ENCODE measurements around the gene MLLT10.

The MLLT10 gene

DNA sequence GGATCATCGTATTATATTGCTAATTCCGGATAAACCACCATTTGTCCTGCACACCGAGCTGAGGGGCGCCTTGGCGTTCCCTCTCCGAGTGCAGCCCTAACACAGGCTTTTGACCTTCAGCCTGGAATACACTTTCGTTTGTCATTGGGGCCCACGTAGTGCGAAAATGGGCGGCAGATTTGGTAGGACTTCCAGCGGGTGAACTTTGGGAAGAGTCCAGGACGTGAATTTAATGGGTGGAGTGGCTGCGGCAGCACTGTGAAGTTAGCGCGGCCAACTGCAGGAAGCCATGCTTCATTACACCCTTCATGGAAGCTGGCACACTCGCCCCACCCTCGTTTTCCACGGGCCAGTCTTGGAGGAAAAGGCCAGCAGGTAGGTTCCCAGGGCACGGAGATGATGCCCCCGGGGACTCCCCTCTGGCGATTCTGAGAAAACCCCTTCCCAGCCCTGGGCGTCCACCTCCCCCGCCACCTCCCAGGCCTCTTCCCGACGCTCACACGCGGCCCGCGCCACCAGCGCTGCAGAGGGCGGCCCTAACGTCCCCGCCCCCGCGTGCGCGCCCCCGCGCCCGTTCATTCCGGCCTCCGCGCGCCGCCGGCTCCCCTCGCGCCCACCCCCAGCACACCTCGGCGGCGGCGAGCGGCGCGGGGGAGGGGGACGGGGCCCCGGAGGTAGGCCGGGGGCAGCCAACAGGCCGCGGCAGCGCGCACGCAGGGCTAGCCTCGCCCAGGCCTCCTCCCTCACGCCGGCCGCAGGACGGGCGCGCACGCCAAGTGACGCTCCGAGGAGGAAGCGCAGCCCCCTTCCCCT is at the start of gene MLLT10:
TSS of gene MLLT10 (plus strand) at position 766 of the 813 bp plus-strand sequence. CDS start 413 bp downstream, outside the sequence.
- peak; percentile 97 for DNase-seq

DNA sequence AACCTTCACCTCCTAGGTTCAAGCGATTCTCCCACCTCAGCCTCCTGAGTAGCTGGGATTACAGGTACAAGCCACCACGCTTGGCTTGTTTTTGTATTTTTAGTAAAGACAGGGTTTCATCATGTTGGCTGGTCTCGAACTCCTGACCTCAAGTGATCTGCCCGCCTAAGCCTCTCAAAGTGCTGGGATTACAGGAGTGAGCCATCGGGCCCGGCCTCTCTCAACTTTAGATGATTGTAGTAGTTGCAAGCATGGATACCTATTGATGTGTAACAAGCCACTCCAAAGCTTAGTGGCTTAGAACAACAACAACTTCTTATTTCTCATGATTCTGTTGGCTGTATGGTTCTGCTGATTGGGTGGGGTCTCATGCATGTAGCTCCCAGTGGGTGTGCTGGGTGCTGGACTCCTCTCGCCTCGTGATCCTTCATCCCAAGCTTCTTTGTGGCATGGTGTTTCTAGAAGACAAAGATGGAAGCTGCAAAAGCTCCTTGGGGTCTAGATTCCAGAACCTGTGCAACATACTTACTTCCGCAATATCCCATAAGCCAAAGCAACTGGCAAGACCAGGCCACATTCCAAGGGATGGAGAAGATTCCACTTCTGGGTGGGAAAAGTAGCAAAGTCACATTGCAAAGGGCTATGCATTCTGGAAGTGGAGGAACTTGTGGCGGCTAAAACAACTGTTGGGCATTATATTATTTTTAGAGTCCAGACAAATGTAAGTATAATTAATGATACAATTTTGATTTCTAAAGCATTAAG is 46.4 kb upstream of the MLLT10 start:
- no peak for DNase-seq

- DNase-seq: no peak
Measured at GRCh38 chr10:21488246-21488956, 45.6 kb upstream of the MLLT10 start.

DNA sequence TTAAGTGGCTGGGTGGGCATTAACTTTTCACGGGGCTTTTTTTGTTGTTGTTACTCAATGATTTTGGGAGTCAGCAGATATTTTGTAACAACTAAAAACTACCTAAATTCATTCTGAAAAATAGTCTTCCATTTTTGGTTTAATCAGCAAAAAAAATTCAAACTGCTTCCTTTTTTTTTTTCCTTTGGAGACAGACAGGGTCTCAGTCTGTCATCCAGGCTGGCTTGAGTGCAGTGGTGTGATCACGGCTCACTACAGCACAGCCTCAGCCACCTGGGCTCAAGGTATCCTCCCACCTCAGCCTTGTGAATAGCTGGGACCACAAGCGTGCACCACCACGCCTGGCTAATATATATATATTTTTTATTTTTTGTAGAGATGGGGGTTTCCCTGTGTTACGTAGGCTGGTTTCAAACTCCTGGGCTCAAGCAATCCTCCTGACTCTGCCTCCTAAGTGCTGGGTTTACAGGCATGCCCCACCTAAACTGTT is 45.0 kb upstream of the MLLT10 start:
- DNase-seq: no peak

GRCh38 chr10:21490028-21490710 is 43.9 kb upstream of the MLLT10 start:
- no peak for DNase-seq

- no peak for DNase-seq
Measured at GRCh38 chr10:21490711-21491105, 43.3 kb upstream of the MLLT10 start.

- DNase-seq: no peak
Measured at GRCh38 chr10:21492421-21492820, 41.6 kb upstream of the MLLT10 start.

GRCh38 chr10:21493784-21494183 is 40.2 kb upstream of the MLLT10 start:
- DNase-seq: no peak

GRCh38 chr10:21494191-21495001 is 39.6 kb upstream of the MLLT10 start:
- DNase-seq: no peak

- DNase-seq: no peak
Measured at GRCh38 chr10:21495002-21495751, 38.9 kb upstream of the MLLT10 start.

DNA sequence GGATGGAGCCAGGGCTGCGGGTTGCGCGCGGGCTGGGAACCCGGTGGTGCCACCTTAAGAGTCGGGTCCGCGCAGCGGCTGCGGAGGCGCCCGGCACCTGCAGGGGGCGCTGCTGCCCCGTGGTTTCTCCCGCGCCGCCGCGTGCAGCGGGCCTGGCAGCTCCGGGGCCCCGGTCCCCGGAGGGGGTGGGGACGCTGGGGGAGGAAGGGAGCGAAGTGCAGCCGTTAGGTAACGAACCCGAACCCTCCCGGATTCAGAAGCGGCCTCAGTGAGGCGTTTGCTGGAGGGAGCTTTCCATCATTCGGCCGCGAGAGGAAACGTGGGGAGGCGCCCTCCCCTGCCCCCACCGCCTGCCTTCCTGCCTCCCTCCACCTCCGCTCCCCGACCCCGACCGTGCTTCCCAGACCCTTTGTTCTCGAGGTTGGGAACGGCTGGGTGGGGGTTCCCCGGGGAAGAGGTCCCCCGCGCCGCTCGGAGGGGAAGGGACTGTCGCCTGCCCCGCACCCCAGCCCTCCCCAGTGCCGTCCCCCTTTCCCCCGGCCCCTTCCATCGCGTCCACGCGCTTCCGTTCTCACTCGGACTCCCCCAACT is 38.2 kb upstream of the MLLT10 start:
- peak; percentile 63 for DNase-seq

GRCh38 chr10:21496343-21497176 is 37.5 kb upstream of the MLLT10 start:
- peak; percentile 53 for DNase-seq

DNA sequence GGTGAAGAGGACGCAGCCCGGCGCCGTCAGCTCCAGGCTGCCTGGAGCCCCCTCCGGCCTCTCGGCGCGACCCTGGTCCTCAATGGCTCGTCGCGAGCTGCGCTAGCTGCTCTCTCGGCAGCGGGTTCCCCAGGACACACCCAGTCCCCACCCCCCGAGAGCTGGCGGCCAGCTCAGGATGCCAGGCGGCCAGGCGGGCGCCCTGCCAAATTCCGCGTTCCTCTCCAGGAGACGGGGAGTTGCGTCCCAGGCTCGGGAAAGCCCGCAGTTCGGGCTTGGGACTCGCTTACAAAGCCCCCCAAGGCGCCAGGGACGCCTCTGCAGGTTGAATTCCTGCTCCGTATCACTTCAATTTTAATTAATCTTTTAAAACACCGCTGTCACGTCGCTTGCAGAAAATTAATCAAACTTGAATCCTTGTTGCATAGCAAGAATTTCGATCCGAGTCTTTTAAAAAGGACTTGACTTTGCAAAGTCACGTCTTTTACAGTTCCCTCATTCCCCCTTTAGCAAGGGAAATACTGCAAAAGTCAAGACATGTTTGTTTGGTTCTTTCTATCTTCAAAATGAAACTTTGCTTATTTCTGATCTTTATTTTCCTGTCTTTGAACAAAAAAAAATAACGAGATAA is 36.7 kb upstream of the MLLT10 start:
- DNase-seq: peak; percentile 59

- DNase-seq: no peak
Measured at GRCh38 chr10:21498377-21498776, 35.7 kb upstream of the MLLT10 start.

DNA sequence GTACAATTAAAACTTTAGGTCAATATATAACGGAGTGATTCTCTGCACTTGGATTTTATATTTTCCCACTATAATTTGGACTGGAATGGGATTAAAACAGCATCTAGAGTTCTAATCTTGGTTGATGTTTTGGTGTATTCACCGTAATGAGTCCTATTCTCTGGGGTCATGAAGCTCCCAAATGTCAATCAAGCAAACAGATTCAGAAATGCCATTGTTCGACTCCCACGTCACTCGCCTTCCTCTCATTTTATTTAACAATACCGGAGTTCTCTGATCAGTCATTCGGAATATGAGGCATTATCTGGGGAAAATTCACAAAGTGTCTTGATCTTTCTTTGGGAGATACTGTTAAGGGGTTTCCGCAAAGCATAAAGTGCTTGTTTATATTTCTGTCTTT is 35.0 kb upstream of the MLLT10 start:
- DNase-seq: no peak

GRCh38 chr10:21499701-21500577 is 34.1 kb upstream of the MLLT10 start:
- no peak for DNase-seq

DNA sequence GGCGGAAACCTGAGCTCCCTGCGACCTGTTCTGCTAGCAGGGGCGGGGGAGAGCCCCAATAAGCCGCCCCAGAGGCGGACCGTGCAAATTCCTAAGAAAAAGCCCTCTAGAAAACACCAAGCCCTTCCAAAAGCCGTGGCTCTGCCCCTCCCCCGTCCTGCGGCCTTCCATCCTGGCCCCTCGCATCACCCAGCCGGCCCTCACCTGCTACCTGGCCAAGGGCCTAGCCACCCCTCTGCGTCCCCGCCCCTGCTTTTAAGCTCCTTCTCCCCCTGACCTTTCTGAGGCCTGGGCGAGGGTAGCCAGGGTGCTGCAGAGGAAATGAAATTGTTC is 33.5 kb upstream of the MLLT10 start:
- no peak for DNase-seq

GRCh38 chr10:21501091-21501490 is 32.9 kb upstream of the MLLT10 start:
- no peak for DNase-seq
